COR-L47 (cell line): ENCODE results near the gene C1orf198.
"Not testable (repeated sequence)": the region's sequence is repeated elsewhere in the genome, so short reads cannot be mapped to it uniquely, and the experiment has no call there.

ENCODE experiments used
- DNase-seq: peaks from one replicate; lab custom pipeline; 2025; lab: John Stamatoyannopoulos, UW

Gene C1orf198

GRCh38 chr1:230860617-230861384 lies 7.5 kb downstream of the C1orf198 start:
- DNase-seq = no peak

DNA sequence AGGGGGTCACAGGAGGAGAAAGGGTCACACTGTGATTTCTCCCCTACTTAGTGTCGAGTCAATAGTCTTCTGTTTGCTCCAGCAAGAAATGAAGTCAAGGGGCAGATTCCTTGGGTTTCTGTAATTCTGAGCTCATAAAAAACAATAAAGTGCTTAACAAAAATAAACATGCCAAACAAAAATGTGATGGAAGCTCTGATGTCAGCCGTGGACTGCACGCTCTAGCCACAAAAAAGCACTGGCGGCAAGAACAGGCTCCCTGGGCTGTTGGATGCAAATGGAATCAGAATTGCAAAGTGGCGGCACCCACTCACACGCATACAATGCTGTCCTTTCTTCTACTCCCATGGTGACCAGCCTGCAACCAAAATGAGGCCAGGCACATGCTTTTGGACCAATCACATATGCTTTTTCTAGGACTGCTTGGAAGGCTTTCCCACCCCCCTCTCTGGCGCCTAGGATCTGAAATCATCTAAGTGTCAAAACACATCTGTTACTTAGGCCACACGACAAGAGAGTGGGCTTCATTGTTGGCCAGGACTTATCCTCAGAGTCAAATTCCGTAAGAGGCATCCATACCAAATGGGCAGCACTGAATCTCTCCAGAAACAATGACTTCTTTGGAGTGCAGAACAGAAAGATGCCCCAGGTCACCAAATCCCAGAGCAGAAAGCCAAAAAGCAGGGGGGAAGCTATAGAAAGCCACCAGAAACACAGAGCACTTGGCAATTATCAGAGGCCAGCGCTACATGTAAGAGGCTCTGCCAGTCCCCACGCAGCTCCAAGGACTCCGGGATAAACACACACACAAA lies 9.2 kb downstream of the C1orf198 start:
- no peak for DNase-seq

DNA sequence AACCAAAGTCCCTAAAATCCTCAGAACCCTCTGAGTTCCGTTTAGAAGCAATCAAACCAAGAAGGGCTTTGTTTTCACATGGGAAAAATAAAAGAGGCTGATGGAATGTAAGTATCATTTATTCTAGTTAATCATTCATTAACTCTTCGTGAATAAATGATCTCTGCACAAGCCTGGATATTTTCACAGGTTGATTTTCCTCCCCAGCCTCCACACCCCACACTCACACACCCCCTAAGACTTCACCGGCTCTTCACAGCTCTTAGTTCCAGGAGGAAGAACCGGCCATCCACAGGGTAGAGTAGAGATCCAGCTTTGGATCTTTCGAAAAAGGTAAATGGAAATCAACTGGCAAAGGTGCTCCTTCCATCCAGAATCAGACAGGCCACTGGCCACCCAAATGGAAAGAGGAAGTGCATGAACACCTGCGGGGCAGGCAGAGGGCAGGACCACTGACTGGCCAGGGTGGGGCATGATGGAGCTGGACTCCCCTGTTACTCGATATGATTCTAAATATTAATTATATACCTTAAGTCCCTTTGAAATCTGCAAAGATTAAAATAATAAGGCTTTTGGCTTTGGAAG lies 10.0 kb downstream of the C1orf198 start:
- no peak for DNase-seq

DNA sequence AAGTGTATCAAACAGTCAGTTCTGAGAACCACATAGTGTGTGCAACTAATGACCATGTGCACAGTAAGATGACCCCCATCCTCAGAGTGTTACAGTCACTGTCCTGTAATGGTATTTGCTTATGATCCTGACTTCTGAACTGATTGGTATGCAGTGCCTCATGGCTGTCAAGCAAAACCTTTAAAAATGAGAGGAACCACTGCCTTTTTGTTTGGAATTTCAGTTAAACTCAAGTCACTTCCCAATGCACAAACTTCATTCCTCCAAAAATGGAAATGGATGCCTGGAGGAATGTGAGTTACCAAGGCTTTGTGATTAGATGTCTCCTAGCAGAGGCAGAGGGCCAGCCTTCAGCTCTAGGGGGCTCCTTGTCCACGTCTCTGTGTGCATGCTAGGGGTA lies 10.5 kb downstream of the C1orf198 start:
- no peak for DNase-seq

- no peak for DNase-seq
Measured at GRCh38 chr1:230857077-230857476, 11.2 kb downstream of the C1orf198 start.

- DNase-seq = no peak
Measured at GRCh38 chr1:230855886-230856285, 12.4 kb downstream of the C1orf198 start.

DNA sequence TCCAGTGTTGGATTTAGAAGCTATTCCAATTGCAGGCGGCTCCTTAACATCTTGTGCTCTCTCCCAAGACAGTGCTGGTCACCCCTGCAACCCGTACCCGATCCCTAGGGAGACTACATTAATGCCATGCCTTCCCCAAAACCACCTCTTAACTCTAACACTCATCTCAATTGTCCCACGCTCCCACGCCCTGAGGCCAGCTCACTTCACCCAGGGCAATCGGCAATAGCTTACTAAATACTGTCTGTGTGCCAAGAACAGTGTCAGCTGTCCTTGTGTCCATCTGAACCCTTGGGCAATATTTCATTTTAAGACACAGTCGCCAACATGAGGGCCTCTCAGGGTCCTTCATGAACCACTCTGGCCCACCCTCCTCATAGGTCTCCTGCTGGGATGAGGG lies 13.9 kb downstream of the C1orf198 start:
- DNase-seq = no peak

- no peak for DNase-seq
Measured at GRCh38 chr1:230853731-230854130, 14.6 kb downstream of the C1orf198 start.

GRCh38 chr1:230852959-230853358 lies 15.4 kb downstream of the C1orf198 start:
- DNase-seq = no peak

- no peak for DNase-seq
Measured at GRCh38 chr1:230851291-230851691, 17.0 kb downstream of the C1orf198 start.

DNA sequence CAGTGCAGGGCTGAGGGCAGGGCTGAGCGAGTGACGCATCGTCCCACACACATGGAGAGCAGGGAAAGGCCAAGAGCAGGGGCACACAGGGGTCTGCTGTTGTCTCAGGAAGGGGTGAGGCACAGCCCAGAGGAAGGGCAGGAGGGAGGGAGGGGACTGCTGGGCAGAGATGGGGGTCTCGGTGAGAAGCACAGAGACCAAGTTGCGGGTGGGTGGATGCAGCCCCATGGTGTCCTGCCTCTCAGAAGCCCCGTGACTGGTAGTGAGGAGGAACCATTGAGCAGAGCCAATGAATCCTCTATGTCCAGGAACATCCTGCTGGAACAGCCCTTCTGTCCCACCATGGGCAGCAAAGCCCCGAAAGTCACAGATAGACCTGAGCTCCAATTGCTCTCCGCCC lies 17.8 kb downstream of the C1orf198 start:
- no peak for DNase-seq

- DNase-seq = no peak
Measured at GRCh38 chr1:230849451-230850224, 18.7 kb downstream of the C1orf198 start.

- no peak for DNase-seq
Measured at GRCh38 chr1:230848235-230848634, 20.1 kb downstream of the C1orf198 start.

- DNase-seq = not testable (repeated sequence)
Measured at GRCh38 chr1:230845184-230845583, 23.1 kb downstream of the C1orf198 start.

DNA sequence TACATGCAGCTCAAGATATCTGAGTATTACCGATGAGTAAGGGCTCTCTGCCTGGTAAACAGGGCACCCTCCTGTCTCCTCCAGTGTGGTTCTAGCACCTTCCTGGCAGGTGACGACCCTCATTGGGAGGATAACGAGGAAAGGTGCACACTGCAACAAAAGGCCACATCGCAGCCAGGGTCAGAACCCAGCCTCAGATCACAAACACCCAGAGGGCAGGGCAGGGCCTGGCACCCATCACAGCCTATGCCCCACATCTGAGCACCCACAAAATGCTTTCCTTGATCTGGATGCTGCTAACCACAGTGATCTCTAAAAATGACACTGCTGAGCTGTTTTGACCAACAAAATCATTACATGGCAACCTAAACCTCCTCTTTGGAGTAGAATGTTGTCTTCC lies 23.8 kb downstream of the C1orf198 start:
- no peak for DNase-seq

- DNase-seq = no peak
Measured at GRCh38 chr1:230843503-230844309, 24.6 kb downstream of the C1orf198 start.

DNA sequence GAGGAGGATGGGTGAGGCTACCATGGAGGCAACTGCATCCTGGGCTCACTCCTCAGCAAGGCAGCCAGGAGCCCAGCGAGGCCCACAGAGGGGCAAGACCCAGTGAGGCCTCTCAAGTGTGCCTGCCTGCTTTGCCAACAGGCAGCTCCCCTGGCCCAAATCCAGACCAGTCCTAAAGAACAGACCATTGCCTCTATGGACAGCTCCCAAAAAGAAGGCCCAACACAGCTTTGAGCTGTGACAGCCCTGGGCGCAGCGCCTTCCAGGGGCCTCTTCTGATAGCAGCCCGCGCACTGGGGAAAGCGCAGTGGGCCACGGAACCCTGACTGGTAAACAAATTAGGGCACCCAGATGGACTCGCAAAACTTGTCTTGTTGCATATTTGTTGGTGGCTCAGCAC lies 25.5 kb downstream of the C1orf198 start:
- DNase-seq = no peak

GRCh38 chr1:230839173-230839572 lies 29.1 kb downstream of the C1orf198 start:
- DNase-seq = no peak

DNA sequence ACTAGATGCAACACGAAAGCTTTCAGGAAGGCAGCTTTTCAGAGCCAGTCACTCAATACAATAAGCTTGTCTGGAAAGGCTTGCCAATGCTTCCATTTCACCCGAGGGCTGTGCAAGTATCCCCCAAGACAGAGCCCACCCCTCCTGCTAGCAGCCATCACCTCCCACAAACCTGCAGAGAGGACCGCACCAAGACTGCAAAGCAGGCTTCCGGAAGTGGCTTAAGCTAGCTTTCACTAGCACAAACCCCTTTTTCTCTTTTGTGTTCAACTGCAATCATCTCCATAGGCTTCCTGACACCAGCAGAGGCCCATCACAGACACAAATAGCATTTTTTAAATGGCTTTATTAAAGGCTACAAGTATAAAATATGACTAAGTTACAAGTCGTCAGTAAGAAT lies 31.5 kb downstream of the C1orf198 start:
- no peak for DNase-seq

DNA sequence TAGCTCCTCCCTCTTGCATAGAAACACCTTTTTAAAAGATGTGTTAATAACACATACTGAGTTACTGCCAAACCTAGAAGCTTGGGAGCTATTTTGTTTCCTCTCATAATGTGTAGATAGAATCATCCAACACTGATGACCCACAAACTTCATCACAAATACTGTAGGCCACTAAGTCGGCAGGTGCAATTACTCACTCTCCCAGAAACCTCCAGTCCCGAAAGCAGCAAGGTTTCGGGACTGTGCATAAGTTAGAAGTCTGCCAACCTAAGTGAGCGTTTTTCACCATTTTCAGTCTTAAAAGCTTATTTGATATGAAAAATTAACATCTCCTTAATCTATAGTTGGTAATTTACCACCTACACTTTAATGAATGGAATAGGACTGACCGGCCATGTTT lies 32.0 kb downstream of the C1orf198 start:
- DNase-seq = no peak

DNA sequence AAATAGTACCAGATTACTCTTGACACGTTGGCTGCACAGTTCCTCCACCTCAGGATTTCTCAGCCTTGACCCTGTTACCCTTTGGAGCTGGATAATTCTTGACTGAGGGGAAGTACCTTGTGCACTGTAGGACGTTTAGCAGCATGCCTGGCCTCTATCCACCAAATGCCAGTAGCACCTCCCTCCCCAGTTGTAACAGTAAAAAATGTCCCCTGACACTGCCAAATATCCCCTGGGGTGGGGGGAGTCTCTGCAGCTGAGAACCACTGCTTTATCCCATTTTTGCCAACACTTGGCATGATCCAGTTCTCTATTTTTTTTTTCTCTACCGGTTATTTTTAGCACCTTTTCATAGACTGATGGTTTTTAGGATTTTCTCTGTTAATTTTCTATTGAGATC lies 34.0 kb downstream of the C1orf198 start:
- no peak for DNase-seq
